Measurements from ENCODE around the gene FCMR. TPM values are rescaled to one million over a fixed set of nuclear protein-coding genes. Genes with fewer than 3 reads are reported as not detected.
A peak's percentile ranks its signal among the peaks of the same experiment; 100 is the strongest.

Gene FCMR
- total and polyA plus RNA-seq, 9 of the 15 experiments (the other 6 are each of a cell fraction or from before 2014, with no cell fraction given), result 0.11 to 0.82 (median 0.20) TPM; not detected in 5

DNA sequence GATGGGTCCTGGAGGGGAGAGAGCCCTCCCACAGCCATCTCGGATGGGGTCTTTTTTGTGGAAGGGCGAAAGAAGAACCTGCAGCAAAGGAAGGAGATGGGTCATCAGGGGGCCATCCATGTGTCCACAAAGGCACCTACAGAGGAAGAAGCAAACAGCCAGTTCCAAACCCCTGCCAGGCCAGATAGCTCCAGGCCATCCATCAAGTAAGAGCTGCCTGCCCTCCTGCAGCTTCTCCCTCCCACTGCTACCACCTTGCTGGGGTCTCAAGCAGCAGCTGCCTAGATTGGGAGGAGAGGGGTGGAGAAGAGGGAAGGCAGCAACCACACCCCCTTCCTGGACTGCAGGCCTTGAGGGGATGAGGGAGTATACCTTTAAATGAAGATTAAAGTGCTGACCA is 44.0 kb upstream of the FCMR start:
- Histone ChIP-seq H3K36me3 (ENCODE audit: control insufficient read depth, insufficient read depth, low read length) (no peaks in the 10 kb centered on the region), H3K9me1 (ENCODE audit: control insufficient read depth, insufficient read depth, low read length) (no peaks in the 10 kb centered on the region), H3K9ac (ENCODE audit: insufficient read depth in 1 of 2, low read depth in 2 of 2, low read length in 2 of 2) (no peak overlapping the region), H3K4me2 (ENCODE audit: insufficient read depth, low read length) (no peak overlapping the region), H4K20me1 (replicated peaks; ENCODE audit: control insufficient read depth, insufficient read depth, low read length) (no peaks in the 10 kb centered on the region), H3K27ac (ENCODE audit: extremely low read depth, low read depth, low read length) (no peak overlapping the region), H3K79me2 (ENCODE audit: control insufficient read depth, insufficient read depth, low read length) (no peaks in the 10 kb centered on the region), H2AFZ (ENCODE audit: low read depth, low read length) (no peak overlapping the region), H3K4me1 (replicated peaks in 1 of 2; ENCODE audit: control insufficient read depth in 2 of 2, insufficient read depth in 2 of 2, low read length in 2 of 2) (peaks cover under 1% of the 10 kb centered on the region in 2 experiments; a peak in 3 of 5 replicates), H3K4me3 (no peak overlapping the region), H3K27me3 (ENCODE audit: control insufficient read depth in 2 of 2, insufficient read depth in 2 of 2, low read length in 2 of 2) (peaks cover 12 to 15% of the 10 kb centered on the region in 2 experiments; a peak in 4 of 5 replicates), H3K9me3 (replicated peaks; ENCODE audit: control insufficient read depth, insufficient read depth, low read depth, low read length) (no peaks in the 10 kb centered on the region)
- in situ Hi-C loops (cut with MboI) (no loop called here), intact Hi-C loops (cut with micrococcal nuclease) (no loop called here)
- WGBS (ENCODE audit: insufficient coverage, low coverage, missing lambda C conversion rate), result 7% methylated on average over 2 of the region's 2 CpGs
- no peak for DNase-seq (ENCODE audit: extremely low read depth in 1 of 4, low spot score in 3 of 4)
- CTCF ChIA-PET (ENCODE audit: low intra/inter-chr PET ratio), result no interaction called here
- TF ChIP-seq TFAM (CRISPR knock-in tag; conservative IDR thresholded peaks at IDR 0.05), result no peak
- POLR2A ChIA-PET, result interaction anchor here (1.0 kb wide), 1 partner anchor 16 kb away, joined by 4 read pairs; no protein-coding TSS in a partner anchor
- ATAC-seq, result no peak
- FAIRE-seq, result no peak
- BruUV-seq (replicated peaks), result no TSS peak

DNA sequence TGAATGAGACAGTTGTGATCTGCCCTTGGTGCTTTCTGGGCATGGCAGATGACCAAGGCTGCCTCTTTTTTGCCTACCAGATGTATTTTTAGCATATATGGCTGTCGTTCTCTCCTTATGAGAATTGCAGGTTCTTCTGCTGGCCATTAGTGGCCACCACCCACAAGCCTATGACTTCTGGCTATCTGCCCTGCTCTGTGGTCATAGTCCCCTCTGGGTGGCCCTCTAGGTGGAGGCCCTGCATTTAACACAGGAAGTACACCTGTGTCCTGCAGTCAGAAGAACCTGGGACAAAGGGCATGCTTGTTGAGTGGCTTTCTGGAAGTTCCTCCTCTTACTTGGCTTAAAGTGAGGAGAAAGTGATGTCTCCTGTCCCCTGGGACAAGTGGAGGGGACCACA is 42.0 kb upstream of the FCMR start:
- Histone ChIP-seq H3K9me1 (ENCODE audit: control insufficient read depth, insufficient read depth, low read length) (no peaks in the 10 kb centered on the region), H3K27ac (ENCODE audit: extremely low read depth, low read depth, low read length) (no peak overlapping the region), H3K4me1 (replicated peaks in 1 of 2; ENCODE audit: control insufficient read depth in 2 of 2, insufficient read depth in 2 of 2, low read length in 2 of 2) (peaks cover 3 to 5% of the 10 kb centered on the region in 2 experiments; a peak in 3 of 5 replicates), H4K20me1 (replicated peaks; ENCODE audit: control insufficient read depth, insufficient read depth, low read length) (no peaks in the 10 kb centered on the region), H3K9me3 (replicated peaks; ENCODE audit: control insufficient read depth, insufficient read depth, low read depth, low read length) (no peaks in the 10 kb centered on the region), H3K4me2 (ENCODE audit: insufficient read depth, low read length) (no peak overlapping the region), H3K27me3 (ENCODE audit: control insufficient read depth in 2 of 2, insufficient read depth in 2 of 2, low read length in 2 of 2) (peaks cover under 1 to 5% of the 10 kb centered on the region in 2 experiments; a peak in 2 of 5 replicates), H3K9ac (ENCODE audit: insufficient read depth in 1 of 2, low read depth in 2 of 2, low read length in 2 of 2) (no peak overlapping the region), H2AFZ (ENCODE audit: low read depth, low read length) (peak overlapping the region; percentile 25; the same call in 1 of the 2 replicates), H3K79me2 (ENCODE audit: control insufficient read depth, insufficient read depth, low read length) (no peaks in the 10 kb centered on the region), H3K4me3 (no peak overlapping the region), H3K36me3 (ENCODE audit: control insufficient read depth, insufficient read depth, low read length) (no peaks in the 10 kb centered on the region)
- BruUV-seq (replicated peaks), result no TSS peak
- ChIA-PET CTCF (ENCODE audit: low intra/inter-chr PET ratio) (no interaction called here), POLR2A (no interaction called here)
- DNase-seq (ENCODE audit: extremely low read depth in 1 of 4, low spot score in 3 of 4) (peak in 2 of 4 experiments; percentile 42 to 43), ATAC-seq (peak; percentile 72), FAIRE-seq (peak; percentile 44)
- intact Hi-C loops (cut with micrococcal nuclease) (no loop called here), in situ Hi-C loops (cut with MboI) (no loop called here)
- TF ChIP-seq RAD21 (CRISPR knock-in tag; conservative IDR thresholded peaks at IDR 0.05 in 1 of 2, IDR thresholded peaks at IDR 0.05 in 1 of 2) (peak in 1 of 2 experiments; percentile 36; a peak in 2 of 4 replicates), SUPT5H (IDR thresholded peaks at IDR 0.05) (no peak), NFIC (IDR thresholded peaks at IDR 0.05) (peak; percentile 25; the same call in 1 of the 2 replicates), CHD1 (IDR thresholded peaks at IDR 0.05; ENCODE audit: low read length) (no peak), JUND (IDR thresholded peaks at IDR 0.05; ENCODE audit: borderline replicate concordance, low read depth, low read length) (no peak), JUND (tag; IDR thresholded peaks at IDR 0.05; ENCODE audit: borderline replicate concordance, low read depth, low read length) (no peak), SIX5 (IDR thresholded peaks at IDR 0.05; ENCODE audit: borderline replicate concordance in 1 of 2, insufficient read depth in 1 of 2, low read depth in 1 of 2, low read length in 2 of 2) (no peak), KLF6 (CRISPR knock-in tag; IDR thresholded peaks at IDR 0.05; ENCODE audit: borderline replicate concordance) (no peak), ERF (CRISPR knock-in tag; IDR thresholded peaks at IDR 0.05) (no peak)
- TF ChIP-seq, protein P1, sequence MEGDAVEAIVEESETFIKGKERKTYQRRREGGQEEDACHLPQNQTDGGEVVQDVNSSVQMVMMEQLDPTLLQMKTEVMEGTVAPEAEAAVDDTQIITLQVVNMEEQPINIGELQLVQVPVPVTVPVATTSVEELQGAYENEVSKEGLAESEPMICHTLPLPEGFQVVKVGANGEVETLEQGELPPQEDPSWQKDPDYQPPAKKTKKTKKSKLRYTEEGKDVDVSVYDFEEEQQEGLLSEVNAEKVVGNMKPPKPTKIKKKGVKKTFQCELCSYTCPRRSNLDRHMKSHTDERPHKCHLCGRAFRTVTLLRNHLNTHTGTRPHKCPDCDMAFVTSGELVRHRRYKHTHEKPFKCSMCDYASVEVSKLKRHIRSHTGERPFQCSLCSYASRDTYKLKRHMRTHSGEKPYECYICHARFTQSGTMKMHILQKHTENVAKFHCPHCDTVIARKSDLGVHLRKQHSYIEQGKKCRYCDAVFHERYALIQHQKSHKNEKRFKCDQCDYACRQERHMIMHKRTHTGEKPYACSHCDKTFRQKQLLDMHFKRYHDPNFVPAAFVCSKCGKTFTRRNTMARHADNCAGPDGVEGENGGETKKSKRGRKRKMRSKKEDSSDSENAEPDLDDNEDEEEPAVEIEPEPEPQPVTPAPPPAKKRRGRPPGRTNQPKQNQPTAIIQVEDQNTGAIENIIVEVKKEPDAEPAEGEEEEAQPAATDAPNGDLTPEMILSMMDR (IDR thresholded peaks at IDR 0.05 in 2 of 3, conservative IDR thresholded peaks at IDR 0.05 in 1 of 3; ENCODE audit: insufficient read depth in 2 of 3, low read depth in 1 of 3, low read length in 3 of 3), result peak; percentile 40 to 72 (median 51); a peak in 5 of 6 replicates
- TF ChIP-seq, protein P2, sequence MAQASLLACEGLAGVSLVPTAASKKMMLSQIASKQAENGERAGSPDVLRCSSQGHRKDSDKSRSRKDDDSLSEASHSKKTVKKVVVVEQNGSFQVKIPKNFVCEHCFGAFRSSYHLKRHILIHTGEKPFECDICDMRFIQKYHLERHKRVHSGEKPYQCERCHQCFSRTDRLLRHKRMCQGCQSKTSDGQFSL (CRISPR knock-in tag; IDR thresholded peaks at IDR 0.05), result no peak
- TF ChIP-seq, protein P2 (tag; IDR thresholded peaks at IDR 0.05), result no peak
- WGBS (ENCODE audit: insufficient coverage, low coverage, missing lambda C conversion rate), result 0% methylated on average over 1 of the region's 1 CpG

All from K562 (cell line).